OCI-LY1 (cell line): ENCODE results near the gene ROR2.

Experiments used
- H2AFZ ChIP-seq: fragments of 200-600 bp; sonication (generic), shearing (Covaris generic); 2 replicates; pipeline ENCODE4 v1.6.0; 2014; ENCODE audit warnings: antibody characterized with exemption, mild to moderate bottlenecking, low read length
- H3F3A ChIP-seq: fragments of 200-600 bp; sonication (generic), shearing (Covaris generic); 2 replicates; pipeline ENCODE4 v1.6.0; 2014; ENCODE audit warnings: mild to moderate bottlenecking, antibody characterized with exemption, low read length, moderate library complexity; ENCODE audit not compliant: insufficient read depth
- H3K27ac ChIP-seq: fragments of 200-600 bp; sonication (generic); 2 replicates; pipeline ENCODE4 v1.5.1; 2014; ENCODE audit warnings: low read length, mixed run types, mild to moderate bottlenecking, low read depth; ENCODE audit not compliant: poor library complexity, severe bottlenecking
- H3K27me3 ChIP-seq: fragments of 200-600 bp; sonication (generic); 2 replicates; pipeline ENCODE4 v1.6.0; 2014; ENCODE audit warnings: antibody characterized with exemption, mild to moderate bottlenecking, low read length, moderate library complexity; ENCODE audit not compliant: insufficient read depth
- H3K36me3 ChIP-seq: fragments of 200-600 bp; sonication (generic); 2 replicates; pipeline ENCODE4 v1.6.1; 2014; ENCODE audit warnings: mild to moderate bottlenecking, antibody characterized with exemption, low read length, moderate library complexity, mixed read lengths; ENCODE audit not compliant: insufficient read depth
- H3K4me1 ChIP-seq: fragments of 200-600 bp; sonication (generic); 2 replicates; pipeline ENCODE4 v1.5.1; 2014; ENCODE audit warnings: mild to moderate bottlenecking, low read length, moderate library complexity; ENCODE audit not compliant: insufficient read depth, severe bottlenecking
- H3K4me2 ChIP-seq: fragments of 200-600 bp; sonication (generic), shearing (Covaris generic); 2 replicates; pipeline ENCODE4 v1.6.1; 2014; ENCODE audit warnings: low read length
- H3K4me3 ChIP-seq: fragments of 200-600 bp; sonication (generic); 2 replicates; pipeline ENCODE4 v1.5.1; 2014; ENCODE audit warnings: low read length, low read depth, mild to moderate bottlenecking, mixed read lengths; ENCODE audit not compliant: poor library complexity, severe bottlenecking
- H3K79me2 ChIP-seq: fragments of 200-600 bp; shearing (Covaris generic); 2 replicates; pipeline ENCODE4 v1.6.1; 2016; ENCODE audit warnings: mixed run types, low read length, mixed read lengths; ENCODE audit not compliant: insufficient read depth
- H3K9ac ChIP-seq: fragments of 200-600 bp; sonication (generic), shearing (Covaris generic); 2 replicates; pipeline ENCODE4 v1.6.1; 2014; ENCODE audit warnings: mild to moderate bottlenecking, low read length, mixed read lengths
- H3K9me2 ChIP-seq: fragments of 200-600 bp; sonication (generic), shearing (Covaris generic); 2 replicates; pipeline ENCODE4 v1.6.1; 2014; ENCODE audit warnings: low read depth, mild to moderate bottlenecking, low read length, mixed read lengths
- H3K9me3 ChIP-seq: fragments of 200-600 bp; shearing (Covaris generic); 2 replicates; pipeline ENCODE4 v1.6.1; 2014; ENCODE audit warnings: low read length, mixed read lengths
- H4K20me1 ChIP-seq: fragments of 200-600 bp; sonication (generic), shearing (Covaris generic); 2 replicates; pipeline ENCODE4 v1.6.0; 2016; ENCODE audit warnings: mild to moderate bottlenecking, low read length; ENCODE audit not compliant: insufficient read depth
- EZH2 ChIP-seq: fragments of 200-600 bp; sonication (generic), shearing (Covaris generic); IDR thresholded peaks from 2 replicates; pipeline ENCODE4 v1.8.0; 2017; ENCODE audit warnings: borderline replicate concordance, mixed run types, mild to moderate bottlenecking, antibody characterized with exemption, low read length, moderate library complexity, mixed read lengths
- TF ChIP-seq, protein P1 (sequence below): fragments of 200-600 bp; sonication (generic), shearing (Covaris generic); IDR thresholded peaks from 2 replicates; pipeline ENCODE4 v1.5.1; 2017; ENCODE audit warnings: mild to moderate bottlenecking, antibody characterized with exemption, low read length, moderate library complexity, mixed read lengths

Gene ROR2

GRCh38 chr9:91664663-91665062, 285.4 kb downstream of the ROR2 start:
- no peaks in the 10 kb centered on the region for H3K9me2 ChIP-seq
- no peaks in the 10 kb centered on the region for H3K79me2 ChIP-seq
- H3K4me1 ChIP-seq: no peaks in the 10 kb centered on the region
- H3K4me2 ChIP-seq: no peak overlapping the region
- no peak overlapping the region for H3K9ac ChIP-seq
- no peaks in the 10 kb centered on the region for H3K36me3 ChIP-seq
- H2AFZ ChIP-seq: no peak overlapping the region
- no peaks in the 10 kb centered on the region for H4K20me1 ChIP-seq
- H3F3A ChIP-seq: no peaks in the 10 kb centered on the region
- no peak overlapping the region for H3K27ac ChIP-seq
- H3K9me3 ChIP-seq: no peaks in the 10 kb centered on the region
- no peak for TF ChIP-seq EZH2
- TF ChIP-seq, protein P1, sequence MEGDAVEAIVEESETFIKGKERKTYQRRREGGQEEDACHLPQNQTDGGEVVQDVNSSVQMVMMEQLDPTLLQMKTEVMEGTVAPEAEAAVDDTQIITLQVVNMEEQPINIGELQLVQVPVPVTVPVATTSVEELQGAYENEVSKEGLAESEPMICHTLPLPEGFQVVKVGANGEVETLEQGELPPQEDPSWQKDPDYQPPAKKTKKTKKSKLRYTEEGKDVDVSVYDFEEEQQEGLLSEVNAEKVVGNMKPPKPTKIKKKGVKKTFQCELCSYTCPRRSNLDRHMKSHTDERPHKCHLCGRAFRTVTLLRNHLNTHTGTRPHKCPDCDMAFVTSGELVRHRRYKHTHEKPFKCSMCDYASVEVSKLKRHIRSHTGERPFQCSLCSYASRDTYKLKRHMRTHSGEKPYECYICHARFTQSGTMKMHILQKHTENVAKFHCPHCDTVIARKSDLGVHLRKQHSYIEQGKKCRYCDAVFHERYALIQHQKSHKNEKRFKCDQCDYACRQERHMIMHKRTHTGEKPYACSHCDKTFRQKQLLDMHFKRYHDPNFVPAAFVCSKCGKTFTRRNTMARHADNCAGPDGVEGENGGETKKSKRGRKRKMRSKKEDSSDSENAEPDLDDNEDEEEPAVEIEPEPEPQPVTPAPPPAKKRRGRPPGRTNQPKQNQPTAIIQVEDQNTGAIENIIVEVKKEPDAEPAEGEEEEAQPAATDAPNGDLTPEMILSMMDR: no peak
- no peak overlapping the region for H3K4me3 ChIP-seq
- no peaks in the 10 kb centered on the region; the same call in 1 of the 2 replicates for H3K27me3 ChIP-seq

GRCh38 chr9:91663858-91664257, 286.2 kb downstream of the ROR2 start:
- Histone ChIP-seq H3K9me3 (no peaks in the 10 kb centered on the region), H3K79me2 (no peaks in the 10 kb centered on the region), H3K27me3 (no peaks in the 10 kb centered on the region; the same call in 1 of the 2 replicates), H3K36me3 (no peaks in the 10 kb centered on the region), H3K27ac (no peak overlapping the region), H3F3A (no peaks in the 10 kb centered on the region), H3K4me2 (no peak overlapping the region), H3K9ac (no peak overlapping the region), H4K20me1 (no peaks in the 10 kb centered on the region), H3K9me2 (no peaks in the 10 kb centered on the region), H3K4me1 (no peaks in the 10 kb centered on the region), H2AFZ (no peak overlapping the region), H3K4me3 (no peak overlapping the region)
- TF ChIP-seq, protein P1: no peak
- TF ChIP-seq EZH2: no peak

DNA sequence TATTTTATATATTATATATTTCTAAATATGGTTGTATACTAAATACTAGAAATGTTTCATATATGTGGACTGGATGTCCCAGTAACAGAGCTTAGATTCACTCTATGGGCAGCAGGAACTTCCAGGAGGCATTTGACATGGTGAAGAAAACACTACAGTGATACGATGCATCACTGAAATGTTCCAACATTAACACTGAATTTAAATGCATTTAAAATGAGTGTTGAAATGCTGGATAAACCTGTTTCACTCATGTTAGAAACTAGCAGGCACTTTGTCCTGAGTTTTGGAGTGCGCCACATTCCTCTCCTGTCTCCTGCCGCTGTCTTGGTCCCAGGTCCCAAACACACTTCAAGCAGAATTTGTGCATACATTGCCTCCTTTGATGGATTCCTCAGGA, 288.6 kb downstream of the ROR2 start:
- H3K27me3 ChIP-seq: no peaks in the 10 kb centered on the region; the same call in 1 of the 2 replicates
- H3F3A ChIP-seq: no peaks in the 10 kb centered on the region
- no peaks in the 10 kb centered on the region for H3K9me2 ChIP-seq
- no peaks in the 10 kb centered on the region for H3K9me3 ChIP-seq
- no peaks in the 10 kb centered on the region for H3K36me3 ChIP-seq
- no peaks in the 10 kb centered on the region for H3K79me2 ChIP-seq
- no peak overlapping the region for H3K4me2 ChIP-seq
- H3K9ac ChIP-seq: no peak overlapping the region
- no peak overlapping the region for H2AFZ ChIP-seq
- TF ChIP-seq, protein P1: no peak
- no peak for TF ChIP-seq EZH2
- H3K4me3 ChIP-seq: no peak overlapping the region
- no peaks in the 10 kb centered on the region for H3K4me1 ChIP-seq
- H3K27ac ChIP-seq: no peak overlapping the region
- H4K20me1 ChIP-seq: no peaks in the 10 kb centered on the region
